Stromal cell of bone marrow (primary cell): ENCODE results near the gene WNT2.

Source experiments
- DNase-seq: peaks from one replicate; pipeline ENCODE4 v3.0.0-alpha.2; 2012; ENCODE audit warnings: low read depth

WNT2 gene

GRCh38 chr7:117322741-117323304 is at the start of gene WNT2:
Gene WNT2, minus strand, starts transcription at chr7:117323058. Its CDS starts 69 bp downstream, at chr7:117322989.
- DNase-seq: no peak

DNA sequence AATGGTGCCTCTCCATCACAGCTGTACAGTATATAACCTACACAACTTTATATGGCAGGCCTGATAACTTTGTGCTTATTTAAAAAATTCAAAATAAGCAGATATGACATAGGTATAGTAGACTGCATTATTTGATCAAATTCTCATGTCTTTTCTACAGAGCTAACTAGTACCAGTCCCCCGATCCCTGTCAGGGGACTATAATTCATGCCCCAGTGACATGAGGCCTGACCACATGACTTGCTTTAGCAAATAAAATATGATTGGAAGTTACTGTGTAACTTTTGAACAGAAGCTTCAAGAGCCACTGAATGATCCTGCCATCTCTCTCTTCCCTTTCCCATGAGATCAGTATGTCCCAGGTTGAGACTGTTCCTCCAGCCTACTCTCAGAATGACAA is 49.2 kb upstream of the WNT2 start:
- DNase-seq: no peak

DNA sequence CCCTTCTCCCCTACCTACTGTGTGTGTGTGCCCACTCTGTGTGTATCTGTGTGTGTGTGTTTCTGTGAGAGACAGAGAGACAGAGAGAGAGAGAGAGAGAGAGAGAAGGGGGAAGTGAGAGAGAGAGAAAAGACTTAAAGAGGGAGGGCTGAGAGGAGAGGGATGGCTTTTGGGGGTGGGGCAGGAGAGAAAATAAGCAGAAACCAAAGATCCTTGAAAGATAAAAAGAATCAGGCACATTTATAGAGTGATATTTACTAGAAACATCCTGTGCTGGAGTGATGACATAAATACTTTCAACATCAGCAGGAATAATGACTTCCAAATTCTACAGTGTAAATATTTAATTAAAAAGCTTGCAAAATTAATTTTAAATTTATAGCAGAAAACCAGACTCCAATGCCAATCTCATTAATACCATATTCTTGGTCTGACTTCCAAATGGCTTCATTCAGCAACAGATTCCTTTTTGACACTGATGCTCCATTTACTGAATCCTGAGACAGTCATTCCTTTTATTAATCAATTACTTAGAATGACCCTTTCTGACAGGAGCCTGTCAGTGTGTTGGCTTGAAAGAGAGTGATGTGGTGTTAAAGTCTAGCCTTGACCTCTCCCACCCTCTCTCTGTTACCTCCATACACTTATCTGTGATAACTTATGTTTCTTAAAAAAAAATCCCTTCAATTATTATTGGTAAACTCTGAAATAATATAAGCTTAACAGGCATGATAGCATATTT is 41.7 kb upstream of the WNT2 start:
- no peak for DNase-seq

DNA sequence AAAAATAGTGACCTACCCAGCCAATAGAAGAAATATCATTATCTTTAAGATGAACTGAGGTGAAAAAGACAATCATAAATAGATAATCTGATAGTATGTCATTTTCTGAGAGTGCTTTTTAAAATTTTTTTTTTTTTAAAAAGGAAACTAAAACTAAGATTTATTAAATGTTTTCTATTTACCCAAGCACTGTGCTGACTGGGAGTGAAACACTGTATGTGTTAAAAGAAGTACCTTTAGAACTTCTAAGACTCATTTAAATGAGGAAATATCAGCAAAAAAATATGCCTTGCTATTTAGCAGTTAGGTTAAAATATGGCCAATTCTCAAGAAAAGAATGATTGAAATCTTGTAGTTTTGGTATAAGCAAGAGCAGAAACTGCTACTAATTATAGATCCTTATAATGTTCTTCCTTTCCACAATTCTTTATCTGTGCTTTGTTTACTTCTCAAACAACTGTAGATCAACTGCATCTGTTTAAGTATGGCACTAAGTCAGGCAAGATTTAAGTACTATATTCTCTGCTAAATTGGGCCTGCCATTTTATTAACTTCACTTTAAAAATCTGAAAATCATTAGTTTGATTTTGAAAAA is 39.5 kb upstream of the WNT2 start:
- no peak for DNase-seq

DNA sequence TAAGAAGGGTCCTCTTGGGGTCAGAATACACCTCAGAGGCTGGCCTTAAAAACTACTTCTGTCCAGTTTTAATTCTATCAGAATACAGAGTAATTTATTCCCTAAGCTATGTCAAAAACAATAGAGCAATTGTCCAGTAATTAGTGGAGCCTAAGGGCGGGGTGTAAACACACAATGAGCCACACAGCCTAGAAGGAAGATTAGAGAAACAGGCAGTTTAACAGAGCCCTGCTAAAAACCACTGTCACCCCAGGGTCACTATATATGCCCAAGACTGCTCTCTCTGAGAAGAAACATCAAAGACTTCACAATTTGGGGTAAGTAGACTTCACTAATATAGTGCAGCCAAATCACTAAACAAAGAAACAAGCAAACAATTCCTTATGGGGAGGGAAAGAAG is 27.2 kb upstream of the WNT2 start:
- DNase-seq: no peak

GRCh38 chr7:117349570-117349969 is 26.7 kb upstream of the WNT2 start:
- no peak for DNase-seq

- no peak for DNase-seq
Observed at GRCh38 chr7:117347962-117348672, 25.3 kb upstream of the WNT2 start.

- no peak for DNase-seq
Observed at GRCh38 chr7:117347480-117347879, 24.6 kb upstream of the WNT2 start.

DNA sequence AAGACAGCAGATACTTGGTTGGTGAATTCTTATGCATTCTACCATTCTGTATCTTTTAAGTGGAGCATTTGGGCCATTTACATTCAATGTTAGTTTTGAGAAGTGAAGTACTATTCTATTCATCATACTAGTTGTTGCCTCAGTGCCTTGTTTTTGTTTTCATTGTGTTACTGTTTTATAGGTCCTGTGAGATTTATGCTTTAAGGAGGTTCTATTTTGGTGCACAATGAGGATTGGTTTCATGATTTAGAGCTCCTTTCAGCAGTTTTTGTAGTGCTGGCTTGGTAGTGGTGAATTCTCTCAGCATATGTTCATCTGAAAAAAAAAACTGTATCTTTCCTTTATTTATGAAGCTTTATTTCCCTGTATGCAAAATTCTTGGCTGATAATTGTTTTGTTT is 23.3 kb upstream of the WNT2 start:
- DNase-seq: no peak

GRCh38 chr7:117338020-117338419 is 15.2 kb upstream of the WNT2 start:
- no peak for DNase-seq

GRCh38 chr7:117333168-117333567 is 10.3 kb upstream of the WNT2 start:
- DNase-seq: no peak

- no peak for DNase-seq
Observed at GRCh38 chr7:117332031-117332430, 9.2 kb upstream of the WNT2 start.

DNA sequence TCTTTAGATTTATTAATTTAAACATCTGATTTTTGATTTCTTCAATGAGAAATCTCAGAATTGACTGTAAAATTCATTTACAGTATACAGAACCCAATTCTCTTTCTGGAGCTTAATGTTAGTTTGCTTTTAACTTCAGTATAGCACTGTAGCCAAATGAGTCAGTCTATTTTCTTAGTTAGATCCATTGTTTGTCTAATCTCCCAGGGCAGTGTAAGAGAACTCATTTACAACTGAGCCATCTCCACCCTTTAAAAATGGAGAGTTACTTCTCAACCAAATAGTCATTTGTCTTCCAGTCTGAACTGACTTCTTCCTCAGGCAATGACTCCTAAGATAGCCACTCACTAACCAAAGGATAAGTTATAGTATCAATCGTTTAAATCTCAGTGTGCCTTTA is 3.0 kb upstream of the WNT2 start:
- DNase-seq: peak; percentile 61

- no peak for DNase-seq
Observed at GRCh38 chr7:117324960-117325359, 2.1 kb upstream of the WNT2 start.

- DNase-seq: no peak
Observed at GRCh38 chr7:117323851-117324711, 1.2 kb upstream of the WNT2 start.

DNA sequence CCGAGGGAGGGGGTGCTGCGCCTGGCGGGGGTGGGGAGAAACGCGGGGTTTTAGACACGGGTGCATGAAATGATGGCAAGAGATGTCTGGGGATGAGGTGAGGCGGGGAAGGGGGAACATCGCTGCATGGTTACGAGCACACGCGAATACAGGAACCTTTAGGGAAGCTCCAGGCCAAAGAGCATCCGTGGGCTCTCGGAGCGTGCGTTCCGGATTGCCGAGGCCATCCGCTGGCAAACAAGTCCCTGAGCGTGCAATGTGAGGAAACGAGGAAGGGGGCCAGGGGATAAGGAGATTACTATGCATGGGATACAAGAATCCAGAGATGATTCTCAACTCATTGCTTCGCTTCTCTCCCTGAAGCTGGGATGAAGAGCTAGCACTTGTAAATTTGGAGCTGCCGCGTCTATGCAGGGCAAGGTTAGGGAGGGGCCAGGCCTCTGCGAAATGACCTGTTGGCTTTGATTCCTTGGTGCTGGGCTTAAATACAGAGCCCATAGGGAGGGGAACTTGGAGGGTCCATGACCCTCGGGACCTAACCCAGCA is 520 bp upstream of the WNT2 start:
- DNase-seq: no peak

GRCh38 chr7:117320523-117320922 is 2.3 kb downstream of the WNT2 start:
- no peak for DNase-seq

DNA sequence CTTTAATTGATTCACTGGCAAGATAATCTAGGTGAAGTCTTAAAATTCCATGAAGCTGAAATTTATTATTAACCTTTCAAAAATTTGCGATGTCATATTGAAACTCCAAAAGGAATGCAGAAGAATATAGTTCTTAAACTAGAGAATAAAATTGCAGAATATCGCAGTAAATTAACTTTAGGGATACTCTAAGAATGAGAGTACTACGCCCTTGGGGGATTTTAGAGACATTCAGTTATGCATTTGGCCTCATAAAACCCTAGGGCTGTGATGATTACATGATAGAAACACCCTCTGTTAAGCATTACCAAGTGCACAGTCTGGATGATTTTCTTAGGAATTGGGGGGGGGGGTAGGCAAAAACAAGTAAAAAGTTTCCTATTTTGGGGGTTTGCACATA is 3.7 kb downstream of the WNT2 start:
- no peak for DNase-seq

DNA sequence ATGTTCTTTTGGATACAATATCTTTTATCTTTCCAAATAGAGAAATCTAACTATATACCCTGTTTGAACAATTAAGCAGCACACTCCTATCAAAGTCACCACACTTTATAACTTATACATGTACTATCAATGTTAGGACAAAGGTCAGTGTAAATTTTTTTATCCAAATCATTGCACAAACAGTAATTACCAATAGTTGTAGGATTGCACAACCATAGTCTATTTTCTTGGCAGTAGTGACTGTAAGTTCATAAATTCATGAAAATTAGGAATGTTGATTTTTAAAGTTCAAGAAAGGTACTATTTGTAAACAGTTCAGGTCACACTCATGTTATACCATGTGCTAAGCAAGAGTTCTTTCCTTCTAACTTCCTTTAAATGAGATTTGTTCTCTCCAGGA is 9.3 kb downstream of the WNT2 start:
- DNase-seq: no peak

GRCh38 chr7:117312593-117313580 is 10.0 kb downstream of the WNT2 start:
- no peak for DNase-seq

GRCh38 chr7:117308891-117309290 is 14.0 kb downstream of the WNT2 start:
- DNase-seq: no peak
